GM23248 (cell line): Measurements from ENCODE around the gene PTPRD.

ENCODE experiments used
- EZH2 ChIP-seq: fragments of 200-600 bp; sonication (generic); IDR thresholded peaks from 2 replicates; pipeline ENCODE4 v1.6.1; 2018; ENCODE audit warnings: antibody characterized with exemption, mild to moderate bottlenecking; ENCODE audit not compliant: insufficient read depth, poor library complexity, severe bottlenecking
- EZH2phosphoT487 ChIP-seq: fragments of 200-600 bp; sonication (generic); IDR thresholded peaks from 2 replicates; pipeline ENCODE4 v1.6.1; 2018; ENCODE audit warnings: antibody characterized with exemption, moderate library complexity, mild to moderate bottlenecking, low read depth; ENCODE audit not compliant: insufficient read depth

DNA sequence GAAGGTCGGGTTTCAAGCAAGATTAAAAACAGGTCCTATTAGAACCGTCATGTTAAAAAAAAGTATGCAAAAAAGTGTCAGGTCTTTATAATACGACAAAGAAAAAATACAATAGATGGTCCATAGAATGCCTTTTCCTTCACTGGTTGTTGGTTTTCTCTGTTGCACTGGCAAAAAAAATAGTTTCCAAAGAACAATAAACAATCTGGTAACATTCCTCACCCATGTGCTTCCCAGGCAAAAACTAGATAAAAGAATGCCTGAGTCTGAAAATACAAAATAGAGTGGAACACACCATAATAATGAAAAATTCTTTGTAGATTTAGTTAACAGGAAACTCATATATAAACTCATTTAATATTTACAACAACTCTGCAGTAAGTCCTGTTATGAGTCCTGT lies 2223.3 kb downstream of the PTPRD start:
- TF ChIP-seq EZH2 (no peak), EZH2phosphoT487 (no peak)
